Measurements from ENCODE around the gene KSR2. TPM values are rescaled to one million over a fixed set of nuclear protein-coding genes. Genes with fewer than 3 reads are reported as not detected.

KSR2 gene
- total RNA-seq, 1 donor, result under 0.01 TPM

DNA sequence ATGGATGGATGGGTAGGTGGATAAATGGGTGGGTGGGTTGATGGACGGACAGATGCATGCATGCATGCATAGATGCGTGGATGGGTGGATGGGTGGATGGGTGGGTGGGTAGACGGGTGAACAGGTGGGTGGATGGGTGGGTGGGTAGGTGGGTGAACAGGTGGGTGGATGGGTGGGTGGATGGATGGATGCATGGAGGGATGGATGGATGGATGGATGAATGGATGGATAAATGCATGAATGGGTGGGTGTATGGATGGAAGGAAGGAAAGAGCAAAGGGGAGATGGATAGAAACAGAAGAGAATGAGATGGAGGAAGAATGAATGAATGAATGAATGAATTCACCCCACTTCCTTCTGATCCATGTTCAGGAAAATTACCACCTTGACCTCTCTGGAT is 143.0 kb downstream of the KSR2 start:
- Histone ChIP-seq H3K4me2 (ENCODE audit: insufficient read depth, low read length) (no peak overlapping the region), H3K27me3 (ENCODE audit: insufficient read depth, low read length) (no peaks in the 10 kb centered on the region), H3K9me3 (ENCODE audit: low read depth, low read length) (peaks cover 10% of the 10 kb centered on the region), H3K4me3 (ENCODE audit: insufficient read depth, low read length) (no peak overlapping the region), H3K79me2 (ENCODE audit: insufficient read depth, low read length) (no peaks in the 10 kb centered on the region), H2AFZ (ENCODE audit: low read length) (no peak overlapping the region), H4K20me1 (ENCODE audit: insufficient read depth, low read length) (no peaks in the 10 kb centered on the region), H3K4me1 (ENCODE audit: insufficient read depth, low read length) (peaks cover under 1% of the 10 kb centered on the region), H3K36me3 (ENCODE audit: insufficient read depth, low read length) (no peaks in the 10 kb centered on the region), H3K27ac (ENCODE audit: low read depth, low read length) (no peak overlapping the region)
- TF ChIP-seq, protein P1, sequence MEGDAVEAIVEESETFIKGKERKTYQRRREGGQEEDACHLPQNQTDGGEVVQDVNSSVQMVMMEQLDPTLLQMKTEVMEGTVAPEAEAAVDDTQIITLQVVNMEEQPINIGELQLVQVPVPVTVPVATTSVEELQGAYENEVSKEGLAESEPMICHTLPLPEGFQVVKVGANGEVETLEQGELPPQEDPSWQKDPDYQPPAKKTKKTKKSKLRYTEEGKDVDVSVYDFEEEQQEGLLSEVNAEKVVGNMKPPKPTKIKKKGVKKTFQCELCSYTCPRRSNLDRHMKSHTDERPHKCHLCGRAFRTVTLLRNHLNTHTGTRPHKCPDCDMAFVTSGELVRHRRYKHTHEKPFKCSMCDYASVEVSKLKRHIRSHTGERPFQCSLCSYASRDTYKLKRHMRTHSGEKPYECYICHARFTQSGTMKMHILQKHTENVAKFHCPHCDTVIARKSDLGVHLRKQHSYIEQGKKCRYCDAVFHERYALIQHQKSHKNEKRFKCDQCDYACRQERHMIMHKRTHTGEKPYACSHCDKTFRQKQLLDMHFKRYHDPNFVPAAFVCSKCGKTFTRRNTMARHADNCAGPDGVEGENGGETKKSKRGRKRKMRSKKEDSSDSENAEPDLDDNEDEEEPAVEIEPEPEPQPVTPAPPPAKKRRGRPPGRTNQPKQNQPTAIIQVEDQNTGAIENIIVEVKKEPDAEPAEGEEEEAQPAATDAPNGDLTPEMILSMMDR (IDR thresholded peaks at IDR 0.05; ENCODE audit: extremely low read depth, low read depth, low read length), result no peak
- no peak for DNase-seq (ENCODE audit: insufficient read length, low spot score, missing footprints)

DNA sequence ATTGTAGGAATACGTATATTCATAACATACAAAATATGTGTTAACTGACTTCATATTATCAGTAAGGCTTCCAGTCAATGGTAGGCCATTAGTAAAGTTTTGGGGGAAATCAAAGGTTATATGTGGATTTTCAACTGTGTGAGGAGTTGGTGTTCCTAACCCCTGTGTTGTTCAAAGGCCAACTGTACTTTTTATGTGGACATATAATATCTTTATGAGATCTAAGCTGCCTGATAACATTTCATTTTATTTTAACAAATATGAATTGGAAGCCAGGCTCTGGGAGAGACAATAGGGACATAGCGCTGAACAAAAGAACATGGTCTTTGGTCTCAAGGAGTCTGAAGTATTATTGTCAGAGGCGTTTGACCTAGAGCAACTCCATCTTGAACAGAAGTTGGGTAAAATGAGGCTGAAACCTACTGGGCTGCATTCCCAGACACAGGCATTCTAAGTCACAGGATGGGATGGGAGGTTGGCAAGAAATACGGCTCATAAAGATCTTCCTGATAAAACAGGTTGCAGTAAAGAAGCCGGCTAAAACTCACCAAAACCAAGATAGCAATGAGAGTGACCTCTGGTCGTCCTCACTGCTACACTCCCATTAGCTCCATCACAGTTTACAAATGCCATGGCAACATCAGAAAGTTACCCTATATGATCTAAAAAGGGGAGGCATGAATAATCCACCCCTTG is 147.2 kb downstream of the KSR2 start:
- H3K4me2 ChIP-seq (ENCODE audit: insufficient read depth, low read length), result no peak overlapping the region
- H4K20me1 ChIP-seq (ENCODE audit: insufficient read depth, low read length), result no peaks in the 10 kb centered on the region
- H3K27me3 ChIP-seq (ENCODE audit: insufficient read depth, low read length), result peaks cover 3% of the 10 kb centered on the region
- H2AFZ ChIP-seq (ENCODE audit: low read length), result no peak overlapping the region
- no peaks in the 10 kb centered on the region for H3K4me1 ChIP-seq (ENCODE audit: insufficient read depth, low read length)
- no peak overlapping the region for H3K27ac ChIP-seq (ENCODE audit: low read depth, low read length)
- H3K4me3 ChIP-seq (ENCODE audit: insufficient read depth, low read length), result no peak overlapping the region
- no peak for DNase-seq (ENCODE audit: insufficient read length, low spot score, missing footprints)
- no peaks in the 10 kb centered on the region for H3K9me3 ChIP-seq (ENCODE audit: low read depth, low read length)
- H3K79me2 ChIP-seq (ENCODE audit: insufficient read depth, low read length), result no peaks in the 10 kb centered on the region
- H3K36me3 ChIP-seq (ENCODE audit: insufficient read depth, low read length), result no peaks in the 10 kb centered on the region
- TF ChIP-seq, protein P1 (IDR thresholded peaks at IDR 0.05; ENCODE audit: extremely low read depth, low read depth, low read length), result no peak

DNA sequence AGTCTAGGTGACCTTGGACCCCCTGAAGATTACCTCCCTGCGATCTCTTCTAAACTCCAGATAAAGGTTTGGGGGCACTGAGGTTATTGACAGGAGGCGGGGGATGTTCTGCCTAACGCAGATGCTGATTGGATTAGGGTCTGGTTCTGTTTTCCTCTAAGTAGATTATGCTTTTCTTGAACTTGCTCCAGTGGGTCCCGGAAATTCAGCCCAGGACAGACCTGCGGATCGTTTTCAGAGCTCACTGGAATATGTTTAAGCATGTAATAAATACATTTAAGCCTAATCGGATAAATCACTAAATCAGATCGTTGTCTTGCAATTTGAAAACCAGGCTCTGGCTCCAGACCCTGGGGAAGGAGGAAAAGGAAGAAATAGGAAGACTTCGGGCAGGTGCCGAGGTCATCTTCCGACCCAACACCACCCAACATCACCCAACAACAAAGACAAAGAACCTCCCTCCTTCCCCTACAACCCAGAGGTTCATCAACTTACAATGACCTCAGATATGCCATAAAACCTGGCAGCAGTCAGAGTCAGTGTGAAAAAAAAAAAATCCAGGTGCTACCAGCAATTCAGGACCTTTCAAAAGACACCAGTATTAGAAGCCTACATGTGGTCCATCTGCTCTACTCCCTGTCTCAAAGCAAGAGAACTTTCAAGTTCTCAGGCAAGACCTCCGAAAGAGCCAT is 148.4 kb downstream of the KSR2 start:
- peaks cover 3% of the 10 kb centered on the region for H3K27me3 ChIP-seq (ENCODE audit: insufficient read depth, low read length)
- H4K20me1 ChIP-seq (ENCODE audit: insufficient read depth, low read length), result no peaks in the 10 kb centered on the region
- no peak for DNase-seq (ENCODE audit: insufficient read length, low spot score, missing footprints)
- H3K4me1 ChIP-seq (ENCODE audit: insufficient read depth, low read length), result no peaks in the 10 kb centered on the region
- no peak overlapping the region for H3K4me3 ChIP-seq (ENCODE audit: insufficient read depth, low read length)
- no peaks in the 10 kb centered on the region for H3K9me3 ChIP-seq (ENCODE audit: low read depth, low read length)
- TF ChIP-seq, protein P1 (IDR thresholded peaks at IDR 0.05; ENCODE audit: extremely low read depth, low read depth, low read length), result no peak
- no peaks in the 10 kb centered on the region for H3K79me2 ChIP-seq (ENCODE audit: insufficient read depth, low read length)
- H3K27ac ChIP-seq (ENCODE audit: low read depth, low read length), result no peak overlapping the region
- no peak overlapping the region for H3K4me2 ChIP-seq (ENCODE audit: insufficient read depth, low read length)
- no peaks in the 10 kb centered on the region for H3K36me3 ChIP-seq (ENCODE audit: insufficient read depth, low read length)
- H2AFZ ChIP-seq (ENCODE audit: low read length), result no peak overlapping the region

DNA sequence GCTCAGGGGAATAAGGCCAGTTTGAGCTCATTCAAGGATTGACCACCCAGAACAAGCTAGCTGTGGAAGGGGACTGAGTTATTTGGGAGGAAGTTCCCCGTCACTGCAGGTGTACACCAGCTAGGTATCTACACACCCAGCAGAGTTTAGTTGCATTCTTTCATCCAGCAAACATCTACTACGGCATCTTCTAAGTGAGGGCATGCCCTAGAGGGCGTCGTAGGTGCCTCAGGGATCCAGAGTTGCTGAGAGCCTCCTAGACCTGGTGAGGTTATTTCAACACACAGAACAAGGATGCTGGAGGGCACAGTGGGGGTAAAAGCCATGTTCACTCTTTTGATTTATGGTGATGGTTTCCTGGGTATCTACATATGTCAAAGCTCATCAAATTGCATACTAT is 149.6 kb downstream of the KSR2 start:
- Histone ChIP-seq H3K4me3 (ENCODE audit: insufficient read depth, low read length) (no peak overlapping the region), H3K4me1 (ENCODE audit: insufficient read depth, low read length) (no peaks in the 10 kb centered on the region), H4K20me1 (ENCODE audit: insufficient read depth, low read length) (no peaks in the 10 kb centered on the region), H3K27ac (ENCODE audit: low read depth, low read length) (no peak overlapping the region), H3K27me3 (ENCODE audit: insufficient read depth, low read length) (peaks cover 3% of the 10 kb centered on the region), H3K79me2 (ENCODE audit: insufficient read depth, low read length) (no peaks in the 10 kb centered on the region), H2AFZ (ENCODE audit: low read length) (no peak overlapping the region), H3K9me3 (ENCODE audit: low read depth, low read length) (no peaks in the 10 kb centered on the region), H3K4me2 (ENCODE audit: insufficient read depth, low read length) (no peak overlapping the region), H3K36me3 (ENCODE audit: insufficient read depth, low read length) (no peaks in the 10 kb centered on the region)
- no peak for DNase-seq (ENCODE audit: insufficient read length, low spot score, missing footprints)
- TF ChIP-seq, protein P1 (IDR thresholded peaks at IDR 0.05; ENCODE audit: extremely low read depth, low read depth, low read length), result no peak

Data from osteoblast (primary cell).